ENCODE results near the gene CAST. TPM values are rescaled to one million over a fixed set of nuclear protein-coding genes. Genes with fewer than 3 reads are reported as not detected.

Gene CAST
- total and polyA plus RNA-seq, 9 donors, result 61.2 to 276 (median 173) TPM

GRCh38 chr5:96633820-96634219, 28.4 kb upstream of the CAST start:
- intact Hi-C loops (cut with DNase I), result no loop called here
- H3K9me3 ChIP-seq, result no peaks in the 10 kb centered on the region
- TF ChIP-seq CTCF (IDR thresholded peaks at IDR 0.05) (no peak), EP300 (IDR thresholded peaks at IDR 0.05) (no peak), POLR2A (IDR thresholded peaks at IDR 0.05) (no peak)
- DNase-seq, result no peak
- 43 to 69% (median 53%) methylated on average over 4 of the region's 4 CpGs for WGBS, 3 donors
- H3K27me3 ChIP-seq, result no peaks in the 10 kb centered on the region
- no peak overlapping the region for H3K27ac ChIP-seq
- no peaks in the 10 kb centered on the region for H3K4me1 ChIP-seq (ENCODE audit: insufficient read depth)
- no peaks in the 10 kb centered on the region for H3K36me3 ChIP-seq
- no peak overlapping the region for H3K4me3 ChIP-seq

GRCh38 chr5:96634881-96635280, 27.3 kb upstream of the CAST start:
- no peaks in the 10 kb centered on the region for H3K4me1 ChIP-seq (ENCODE audit: insufficient read depth)
- no peaks in the 10 kb centered on the region for H3K36me3 ChIP-seq
- WGBS, 3 donors, result 71 to 86% (median 81%) methylated on average over 1 of the region's 1 CpG
- no peak for TF ChIP-seq POLR2A (IDR thresholded peaks at IDR 0.05)
- TF ChIP-seq CTCF (IDR thresholded peaks at IDR 0.05), result no peak
- TF ChIP-seq EP300 (IDR thresholded peaks at IDR 0.05), result no peak
- DNase-seq, result no peak
- H3K4me3 ChIP-seq, result no peak overlapping the region
- no peaks in the 10 kb centered on the region for H3K27me3 ChIP-seq
- no peaks in the 10 kb centered on the region for H3K9me3 ChIP-seq
- H3K27ac ChIP-seq, result no peak overlapping the region
- intact Hi-C loops (cut with DNase I), result no loop called here

GRCh38 chr5:96636046-96636445, 26.1 kb upstream of the CAST start:
- H3K36me3 ChIP-seq, result no peaks in the 10 kb centered on the region
- intact Hi-C loops (cut with DNase I), result no loop called here
- DNase-seq, result no peak
- no peaks in the 10 kb centered on the region for H3K4me1 ChIP-seq (ENCODE audit: insufficient read depth)
- H3K27ac ChIP-seq, result no peak overlapping the region
- 61 to 72% (median 72%) methylated on average over 1 of the region's 1 CpG for WGBS, 3 donors
- no peaks in the 10 kb centered on the region for H3K9me3 ChIP-seq
- H3K27me3 ChIP-seq, result no peaks in the 10 kb centered on the region
- H3K4me3 ChIP-seq, result no peak overlapping the region
- no peak for TF ChIP-seq EP300 (IDR thresholded peaks at IDR 0.05)
- no peak for TF ChIP-seq CTCF (IDR thresholded peaks at IDR 0.05)
- TF ChIP-seq POLR2A (IDR thresholded peaks at IDR 0.05), result no peak

- no peaks in the 10 kb centered on the region for H3K9me3 ChIP-seq
- no peaks in the 10 kb centered on the region for H3K36me3 ChIP-seq
- TF ChIP-seq POLR2A (IDR thresholded peaks at IDR 0.05) (no peak), EP300 (IDR thresholded peaks at IDR 0.05) (no peak), CTCF (IDR thresholded peaks at IDR 0.05) (no peak)
- H3K27me3 ChIP-seq, result no peaks in the 10 kb centered on the region
- H3K4me1 ChIP-seq (ENCODE audit: insufficient read depth), result no peaks in the 10 kb centered on the region
- H3K4me3 ChIP-seq, result no peak overlapping the region
- intact Hi-C loops (cut with DNase I), result no loop called here
- no peak overlapping the region for H3K27ac ChIP-seq
- 92 to 95% (median 93%) methylated on average over 4 of the region's 4 CpGs for WGBS, 3 donors
- no peak for DNase-seq
Observed at GRCh38 chr5:96636594-96636993, 25.6 kb upstream of the CAST start.

GRCh38 chr5:96637196-96637595, 25.0 kb upstream of the CAST start:
- 87 to 96% (median 93%) methylated on average over 1 of the region's 1 CpG for WGBS, 3 donors
- DNase-seq, result no peak
- TF ChIP-seq CTCF (IDR thresholded peaks at IDR 0.05) (no peak), EP300 (IDR thresholded peaks at IDR 0.05) (no peak)
- no peaks in the 10 kb centered on the region for H3K36me3 ChIP-seq
- intact Hi-C loops (cut with DNase I), result no loop called here
- no peaks in the 10 kb centered on the region for H3K4me1 ChIP-seq (ENCODE audit: insufficient read depth)
- no peak overlapping the region for H3K4me3 ChIP-seq
- no peaks in the 10 kb centered on the region for H3K9me3 ChIP-seq
- H3K27me3 ChIP-seq, result no peaks in the 10 kb centered on the region
- no peak overlapping the region for H3K27ac ChIP-seq
